Measurements from ENCODE around the gene SAMM50. TPM values are rescaled to one million over a fixed set of nuclear protein-coding genes. Genes with fewer than 3 reads are reported as not detected.

SAMM50 gene
- total RNA-seq, 1 donor from 2014 or later = 54.0 TPM

GRCh38 chr22:43955883-43956782 lies 891 bp downstream of the SAMM50 start:
- no peak for DNase-seq (ENCODE audit: low read depth, low spot score)
- Mint-ChIP-seq H3K4me1 (peaks cover 31% of the 10 kb centered on the region), H3K9me3 (no peaks in the 10 kb centered on the region), H3K27me3 (ENCODE audit: low read depth) (no peaks in the 10 kb centered on the region), H3K27ac (ENCODE audit: unreplicated experiment) (peak overlapping the region; percentile 96), H3K36me3 (ENCODE audit: low read depth) (no peaks in the 10 kb centered on the region), H3K4me3 (peak overlapping the region; percentile 98)
- no peak for TF ChIP-seq CTCF (conservative IDR thresholded peaks at IDR 0.05)

GRCh38 chr22:43956805-43957463 lies 1.7 kb downstream of the SAMM50 start:
- no peak for TF ChIP-seq CTCF (conservative IDR thresholded peaks at IDR 0.05)
- Mint-ChIP-seq H3K9me3 (no peaks in the 10 kb centered on the region), H3K4me1 (peaks cover 31% of the 10 kb centered on the region), H3K36me3 (ENCODE audit: low read depth) (no peaks in the 10 kb centered on the region), H3K4me3 (peak overlapping the region; percentile 98), H3K27me3 (ENCODE audit: low read depth) (no peaks in the 10 kb centered on the region), H3K27ac (ENCODE audit: unreplicated experiment) (no peak overlapping the region)
- no peak for DNase-seq (ENCODE audit: low read depth, low spot score)

- Mint-ChIP-seq H3K36me3 (ENCODE audit: low read depth) (no peaks in the 10 kb centered on the region), H3K27ac (ENCODE audit: unreplicated experiment) (no peak overlapping the region), H3K27me3 (ENCODE audit: low read depth) (no peaks in the 10 kb centered on the region), H3K4me3 (peak overlapping the region; percentile 39), H3K4me1 (peaks cover 31% of the 10 kb centered on the region), H3K9me3 (no peaks in the 10 kb centered on the region)
- DNase-seq (ENCODE audit: low read depth, low spot score) = no peak
- TF ChIP-seq CTCF (conservative IDR thresholded peaks at IDR 0.05) = no peak
Observed at GRCh38 chr22:43957871-43958270, 2.6 kb downstream of the SAMM50 start.

- peaks cover 16% of the 10 kb centered on the region for H3K36me3 Mint-ChIP-seq (ENCODE audit: low read depth)
- H3K9me3 Mint-ChIP-seq = no peaks in the 10 kb centered on the region
- no peak for DNase-seq (ENCODE audit: low read depth, low spot score)
- H3K27me3 Mint-ChIP-seq (ENCODE audit: low read depth) = no peaks in the 10 kb centered on the region
- TF ChIP-seq CTCF (conservative IDR thresholded peaks at IDR 0.05) = no peak
- no peak overlapping the region for H3K27ac Mint-ChIP-seq (ENCODE audit: unreplicated experiment)
- no peak overlapping the region for H3K4me3 Mint-ChIP-seq
- no peaks in the 10 kb centered on the region for H3K4me1 Mint-ChIP-seq
Observed at GRCh38 chr22:43964314-43964857, 9.1 kb downstream of the SAMM50 start.

GRCh38 chr22:43967069-43967468 lies 11.8 kb downstream of the SAMM50 start:
- no peak overlapping the region for H3K27ac Mint-ChIP-seq (ENCODE audit: unreplicated experiment)

More at GRCh38 chr22:43967069-43967468, 11.8 kb downstream of the SAMM50 start:
- no peak overlapping the region for H3K4me3 Mint-ChIP-seq
- no peak for DNase-seq (ENCODE audit: low read depth, low spot score)
- H3K9me3 Mint-ChIP-seq = no peaks in the 10 kb centered on the region
- no peaks in the 10 kb centered on the region for H3K4me1 Mint-ChIP-seq
- no peak for TF ChIP-seq CTCF (conservative IDR thresholded peaks at IDR 0.05)
- H3K36me3 Mint-ChIP-seq (ENCODE audit: low read depth) = peaks cover 20% of the 10 kb centered on the region
- no peaks in the 10 kb centered on the region for H3K27me3 Mint-ChIP-seq (ENCODE audit: low read depth)

Measured in neural crest cell (in vitro differentiated cells).